LNCaP clone FGC (cell line): ENCODE measurements around the gene LRRTM2.

Experiments
- DNase-seq: peaks from one replicate; pipeline ENCODE4 v3.0.0-alpha.2; 2011; ENCODE audit warnings: low read depth
- H3K4me3 ChIP-seq: 2 replicates; pipeline ENCODE4 v1.5.1; 2011; ENCODE audit warnings: mild to moderate bottlenecking, low read depth, low read length, control low read depth
- CTCF ChIP-seq: IDR thresholded peaks from 2 replicates; pipeline ENCODE4 v1.5.1; 2012; ENCODE audit warnings: mild to moderate bottlenecking; ENCODE audit not compliant: control insufficient read depth, insufficient read depth; ENCODE audit errors: extremely low read depth

Gene LRRTM2

GRCh38 chr5:138900281-138900965 lies 25.3 kb upstream of the LRRTM2 start:
- no peak for TF ChIP-seq CTCF
- DNase-seq = peak; percentile 2
- no peak overlapping the region for H3K4me3 ChIP-seq

- no peak for DNase-seq
- no peak for TF ChIP-seq CTCF
- H3K4me3 ChIP-seq = no peak overlapping the region
These were observed 23.6 kb upstream of the LRRTM2 start for GRCh38 chr5:138898742-138899141.

GRCh38 chr5:138898299-138898698 lies 23.2 kb upstream of the LRRTM2 start:
- no peak for TF ChIP-seq CTCF
- DNase-seq = no peak
- no peak overlapping the region for H3K4me3 ChIP-seq

- H3K4me3 ChIP-seq = no peak overlapping the region
- no peak for DNase-seq
- no peak for TF ChIP-seq CTCF
These were observed 20.8 kb upstream of the LRRTM2 start for GRCh38 chr5:138895918-138896317.

- no peak for DNase-seq
- TF ChIP-seq CTCF = no peak
- H3K4me3 ChIP-seq = no peak overlapping the region
These were observed 15.5 kb upstream of the LRRTM2 start for GRCh38 chr5:138890644-138891043.

GRCh38 chr5:138889994-138890393 lies 14.9 kb upstream of the LRRTM2 start:
- TF ChIP-seq CTCF = no peak
- no peak for DNase-seq
- no peak overlapping the region for H3K4me3 ChIP-seq

GRCh38 chr5:138884554-138884953 lies 9.4 kb upstream of the LRRTM2 start:
- H3K4me3 ChIP-seq = no peak overlapping the region
- TF ChIP-seq CTCF = no peak
- no peak for DNase-seq
